SW 1271 (cell line): ENCODE measurements around the gene IBA57.

ENCODE experiments used
- DNase-seq, 2 experiments: peaks; one replicate each; lab custom pipeline; 2025; lab: John Stamatoyannopoulos, UW

The IBA57 gene

DNA sequence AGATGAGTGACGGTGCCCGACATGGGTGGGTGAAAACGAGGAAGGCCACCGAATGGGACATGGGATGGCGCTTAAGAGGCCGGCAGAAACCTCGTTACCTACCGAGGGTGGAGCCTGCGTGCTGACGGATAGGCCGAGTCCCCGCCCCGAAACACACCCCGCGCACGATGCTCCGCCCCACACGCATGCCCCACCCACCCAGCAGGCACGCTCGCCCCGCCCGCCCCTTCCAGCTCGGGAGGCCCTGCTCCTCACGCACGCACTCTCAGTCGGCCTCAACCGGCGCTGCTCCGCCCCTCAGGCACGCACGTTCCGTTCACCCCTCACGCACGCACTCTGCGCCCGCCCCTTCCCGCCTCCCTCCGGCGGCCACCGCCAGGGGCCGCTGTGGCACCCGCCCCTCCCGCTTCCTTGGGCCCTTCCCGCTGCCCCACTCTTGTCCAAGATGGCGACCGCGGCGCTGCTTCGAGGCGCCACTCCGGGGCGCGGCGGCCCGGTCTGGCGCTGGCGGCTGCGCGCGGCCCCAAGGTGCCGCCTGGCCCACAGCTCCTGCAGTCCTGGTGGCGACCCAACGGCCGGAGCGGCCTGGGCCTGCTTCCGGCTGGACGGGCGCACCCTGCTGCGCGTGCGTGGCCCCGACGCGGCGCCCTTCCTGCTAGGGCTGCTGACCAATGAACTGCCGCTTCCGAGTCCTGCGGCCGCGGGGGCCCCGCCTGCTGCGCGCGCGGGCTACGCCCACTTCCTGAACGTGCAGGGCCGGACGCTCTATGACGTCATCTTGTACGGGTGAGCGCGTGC, at the start of gene IBA57:
TSS of gene IBA57 (plus strand) at position 433 of the 798 bp plus-strand sequence. CDS start at position 446, 13 bp downstream.
- DNase-seq: peak; percentile 85 to 90

DNA sequence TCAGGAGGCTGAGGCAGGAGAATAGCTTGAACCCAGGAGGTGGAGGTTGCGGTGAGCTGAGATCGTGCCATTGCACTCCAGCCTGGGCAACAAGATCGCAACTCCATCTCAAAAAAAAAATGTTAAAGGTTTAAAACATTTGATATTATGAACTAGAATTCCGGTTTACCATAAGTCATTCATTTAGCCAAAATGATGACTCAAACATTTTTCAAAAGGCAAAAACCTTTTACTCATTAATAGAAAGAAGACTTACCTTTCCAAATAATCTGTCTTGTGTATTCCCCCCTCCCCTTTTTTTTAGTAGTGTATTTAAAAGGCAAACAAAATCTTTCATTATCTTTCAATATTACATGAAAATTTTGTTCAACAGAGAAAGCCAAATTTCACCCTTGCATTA, 48.3 kb upstream of the IBA57 start:
- no peak for DNase-seq

DNA sequence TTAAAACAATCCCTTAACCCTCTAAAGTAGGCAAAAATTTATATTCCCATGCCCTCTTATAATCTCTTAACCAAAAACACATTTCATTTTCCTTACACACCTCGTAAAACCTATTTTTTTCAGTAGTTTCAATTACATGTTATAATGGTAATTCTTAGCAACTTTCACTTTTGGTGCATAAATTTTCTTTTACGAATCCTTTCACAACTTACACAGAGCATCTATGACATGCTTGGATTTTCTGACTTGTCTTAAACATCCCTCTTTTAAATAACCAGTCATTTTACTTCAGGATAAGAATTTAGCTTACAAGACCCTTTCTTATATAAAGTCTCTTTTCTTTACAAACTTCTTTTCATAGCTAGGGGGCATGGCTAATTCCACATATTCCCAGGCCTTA, 47.6 kb upstream of the IBA57 start:
- no peak for DNase-seq

DNA sequence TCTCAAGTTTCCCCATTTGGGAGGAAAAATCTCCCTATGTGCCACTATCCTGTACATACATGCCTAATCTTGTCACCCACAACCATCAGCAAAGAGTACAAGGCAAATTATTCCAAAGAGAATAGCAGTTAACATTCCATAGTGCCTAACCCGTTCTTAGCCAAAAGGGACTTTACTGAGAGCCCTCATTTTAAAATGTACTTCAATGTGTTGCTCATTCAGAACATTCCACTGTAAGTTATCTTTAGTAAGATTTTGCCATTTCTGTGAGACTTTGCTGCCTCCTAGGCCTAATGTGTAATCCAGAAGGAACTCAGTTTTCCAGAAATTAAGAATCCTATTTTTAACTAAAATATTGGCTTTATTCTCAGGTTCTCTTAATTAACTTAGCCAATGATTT, 45.3 kb upstream of the IBA57 start:
- DNase-seq: no peak

DNA sequence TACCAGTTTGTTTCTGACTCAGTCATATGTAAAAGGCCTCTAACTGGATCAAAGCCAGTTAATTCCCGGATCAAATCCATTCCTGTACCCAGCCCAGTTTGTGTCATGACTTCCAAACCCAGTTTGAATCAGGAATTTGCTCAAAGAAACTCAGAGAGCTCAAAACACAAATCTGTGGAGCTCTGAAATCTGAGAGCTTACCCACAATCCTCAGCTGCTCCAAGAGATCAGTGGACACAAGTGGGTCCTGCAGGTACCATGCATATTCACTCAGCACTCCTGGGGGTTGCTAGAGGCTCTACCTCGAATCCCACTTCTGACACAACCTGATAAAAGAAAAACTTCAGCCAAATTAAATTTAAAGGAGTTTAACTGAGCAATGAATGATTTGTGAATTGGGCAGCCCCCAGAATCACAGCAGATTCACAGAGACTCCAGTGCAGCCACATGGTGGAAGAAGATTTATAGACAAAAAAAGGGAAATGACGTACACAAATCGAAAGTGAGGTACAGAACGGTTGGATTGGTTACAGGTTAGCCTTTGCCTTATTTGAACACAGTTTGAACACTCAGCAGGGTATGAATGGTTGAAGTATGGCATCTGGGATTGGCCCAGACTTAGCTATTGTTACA, 44.6 kb upstream of the IBA57 start:
- no peak for DNase-seq

DNA sequence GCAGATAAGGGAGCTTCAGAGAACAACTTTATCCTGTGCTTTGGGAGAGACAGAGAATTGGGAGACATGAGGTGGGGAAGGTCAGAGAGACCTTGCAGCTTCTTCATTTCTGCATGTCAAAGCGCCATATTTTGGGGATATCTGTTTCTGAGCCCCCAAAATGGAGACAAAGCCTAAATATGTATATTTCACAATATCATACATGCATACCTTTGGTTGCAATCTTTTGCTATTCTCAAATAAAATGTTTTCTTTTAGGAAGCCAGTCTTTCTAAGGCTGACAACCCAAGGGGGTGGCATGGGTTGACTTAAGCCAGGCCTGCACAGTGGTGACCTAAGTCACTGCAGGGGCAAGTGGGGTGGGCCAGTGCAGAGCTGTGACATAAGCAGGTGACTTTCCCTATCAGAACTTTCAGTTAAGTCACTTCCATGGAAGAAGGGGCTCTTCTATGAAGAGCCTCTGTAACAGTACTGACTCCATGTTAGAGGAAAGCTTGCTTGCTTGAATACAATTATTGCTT, 42.6 kb upstream of the IBA57 start:
- no peak for DNase-seq

DNA sequence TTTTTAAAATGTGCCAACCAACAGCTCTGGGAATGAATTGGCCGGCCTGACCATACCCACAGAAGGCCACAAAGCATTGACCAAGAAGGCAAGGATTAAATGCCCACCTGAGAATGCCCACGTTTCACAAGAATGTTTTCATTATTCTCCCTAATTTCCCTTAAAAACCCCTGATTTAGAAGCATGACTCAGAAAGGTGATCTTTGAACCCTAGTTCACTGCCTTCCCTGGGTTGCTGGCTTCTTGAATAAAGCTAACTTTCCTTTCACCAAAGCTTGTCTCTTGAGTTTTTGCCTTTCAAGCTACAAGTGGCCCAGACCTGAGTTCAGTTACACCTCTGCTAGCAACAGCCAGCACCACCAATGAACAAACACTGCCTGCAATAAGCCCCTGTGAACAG, 42.1 kb upstream of the IBA57 start:
- no peak for DNase-seq

DNA sequence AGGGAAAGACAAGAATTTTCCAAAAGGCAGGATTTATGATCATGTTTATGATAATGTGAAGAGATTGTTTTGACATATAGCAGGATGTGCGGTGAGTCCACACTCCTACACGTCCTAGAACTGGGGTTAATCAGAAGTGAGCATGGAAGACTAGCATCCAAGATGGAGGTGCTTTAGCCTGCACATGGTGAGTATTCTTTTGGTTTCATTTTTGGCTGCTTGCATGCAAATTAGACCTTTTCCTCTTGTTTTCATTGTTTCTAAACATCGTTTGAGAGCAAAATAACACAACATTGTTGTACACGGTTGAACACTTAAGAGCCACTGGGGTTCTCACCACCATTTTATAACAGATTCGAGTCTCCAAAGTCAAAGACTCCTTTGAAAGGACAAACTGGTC, 40.4 kb upstream of the IBA57 start:
- DNase-seq: no peak

DNA sequence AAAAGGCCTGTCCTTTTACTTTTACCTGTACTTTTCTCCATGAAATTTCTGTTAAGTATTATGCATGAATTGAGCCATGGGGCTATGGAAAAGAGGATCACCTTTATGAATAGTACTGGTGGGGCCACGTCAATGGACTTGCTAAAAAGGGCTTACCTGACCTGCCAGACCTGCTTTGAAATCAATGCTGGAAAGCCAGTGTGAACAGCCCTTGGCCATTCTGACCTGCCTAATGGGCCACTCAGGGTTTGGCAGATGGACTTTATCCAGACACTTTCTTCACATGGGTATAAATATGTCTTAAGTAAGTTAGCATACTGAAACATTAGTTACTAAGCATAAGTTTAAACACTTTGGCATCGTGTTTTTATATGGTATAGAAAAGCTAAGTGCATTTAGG, 33.8 kb upstream of the IBA57 start:
- DNase-seq: no peak

DNA sequence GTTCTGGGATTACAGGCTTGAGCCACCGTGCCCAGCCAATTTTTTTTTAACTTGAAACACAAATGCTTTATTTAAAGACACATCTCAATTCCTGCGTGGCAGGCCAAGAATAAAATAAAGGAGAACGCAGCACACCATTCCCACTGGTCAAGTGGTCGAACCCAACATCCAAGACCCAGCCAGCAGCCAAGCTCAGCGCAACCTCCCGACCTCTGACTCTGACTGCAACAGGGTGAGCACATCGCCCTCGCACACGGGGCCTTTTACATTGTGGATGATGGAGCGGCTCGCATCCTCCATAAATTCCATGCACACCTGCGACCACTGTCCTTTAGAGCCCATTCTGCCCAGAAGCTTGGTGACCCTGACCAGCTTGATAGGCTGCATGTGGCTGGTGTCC, 31.0 kb upstream of the IBA57 start:
- DNase-seq: no peak

DNA sequence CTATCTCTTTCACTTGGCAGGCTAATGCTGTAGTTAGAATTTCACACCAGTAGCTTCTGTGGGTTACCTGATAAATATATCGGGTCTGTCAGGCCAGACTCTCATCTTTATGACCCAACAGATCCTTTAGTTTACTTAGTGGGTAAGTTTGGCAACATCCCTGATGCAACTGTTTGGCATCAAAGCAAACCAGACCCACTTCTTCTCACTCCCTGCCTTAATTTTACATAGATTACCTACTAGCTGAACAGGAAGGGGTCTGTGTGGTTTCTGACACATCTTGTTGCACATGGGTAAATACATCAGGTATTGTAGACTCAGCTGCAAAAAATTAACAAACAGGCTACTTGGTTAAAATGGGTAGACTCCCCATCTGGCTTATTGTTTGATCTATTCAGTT, 28.7 kb upstream of the IBA57 start:
- DNase-seq: no peak

DNA sequence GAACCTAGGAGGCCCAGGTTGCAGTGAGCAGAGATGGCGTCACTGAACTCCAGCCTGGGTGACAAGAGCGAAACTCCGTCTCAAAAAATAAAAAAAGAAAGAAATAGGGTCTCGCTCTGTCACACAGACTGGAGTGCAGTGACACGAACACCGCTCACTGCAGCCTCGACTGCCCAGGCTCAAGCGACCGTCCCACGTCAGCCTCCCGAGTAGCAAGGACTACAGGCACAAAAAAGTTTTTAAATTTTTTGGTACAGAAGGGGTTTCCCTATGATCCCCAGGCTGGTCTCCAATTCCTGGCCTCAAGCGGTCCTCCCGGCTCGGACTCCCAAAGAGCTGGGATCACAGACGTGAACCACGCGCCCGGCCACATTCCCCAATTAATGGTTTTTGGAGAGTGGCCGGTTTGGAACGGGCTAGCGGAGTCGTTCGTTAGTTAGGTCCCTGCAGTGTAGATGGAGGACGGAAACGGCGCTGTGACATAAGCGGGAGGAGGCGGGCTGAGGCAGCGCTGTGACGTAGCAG, 26.1 kb upstream of the IBA57 start:
- no peak for DNase-seq

DNA sequence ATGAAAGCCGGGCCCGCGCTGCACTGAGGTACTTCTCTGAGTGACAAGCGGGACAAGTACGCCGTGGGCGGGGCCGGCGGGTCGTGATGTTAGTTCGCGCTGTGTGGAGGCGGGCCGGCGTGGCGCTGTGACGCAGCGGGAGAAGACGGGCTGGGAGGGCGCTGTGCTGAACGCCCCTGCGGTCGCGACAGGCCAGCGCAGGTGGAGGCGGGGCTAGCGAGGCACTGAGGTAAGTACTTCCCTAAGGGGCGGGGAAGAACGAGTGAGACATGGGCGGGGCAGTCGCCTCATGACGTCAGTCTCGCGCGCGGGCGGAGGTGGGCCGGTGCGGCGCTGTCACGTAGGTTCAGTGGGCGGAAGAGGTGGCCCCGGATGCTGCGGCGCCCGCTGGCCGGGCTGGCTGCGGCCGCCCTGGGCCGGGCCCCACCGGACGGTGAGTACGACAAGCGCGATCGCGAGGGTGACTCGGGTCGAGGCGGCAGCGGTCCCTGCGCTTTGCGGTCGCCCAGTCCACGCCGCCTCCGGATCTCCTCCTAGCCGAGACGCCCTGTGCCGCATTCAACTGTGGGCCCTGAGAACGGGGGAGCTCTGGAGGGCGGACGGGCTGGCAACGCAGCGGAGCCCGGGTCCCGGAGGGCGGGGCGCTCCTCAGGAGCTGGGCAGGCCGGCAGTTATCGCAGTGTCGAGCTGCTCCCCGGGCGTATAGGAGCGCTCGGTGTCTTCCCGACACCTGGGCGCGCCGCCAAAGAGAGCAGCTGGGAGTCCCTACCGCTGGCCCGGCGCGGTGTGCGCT, 25.5 kb upstream of the IBA57 start, which contains the start of gene GUK1:
TSS of gene GUK1 (plus strand) at position 349 of the 793 bp plus-strand sequence. CDS start at position 373, 24 bp downstream.
- peak; percentile 90 to 96 for DNase-seq

DNA sequence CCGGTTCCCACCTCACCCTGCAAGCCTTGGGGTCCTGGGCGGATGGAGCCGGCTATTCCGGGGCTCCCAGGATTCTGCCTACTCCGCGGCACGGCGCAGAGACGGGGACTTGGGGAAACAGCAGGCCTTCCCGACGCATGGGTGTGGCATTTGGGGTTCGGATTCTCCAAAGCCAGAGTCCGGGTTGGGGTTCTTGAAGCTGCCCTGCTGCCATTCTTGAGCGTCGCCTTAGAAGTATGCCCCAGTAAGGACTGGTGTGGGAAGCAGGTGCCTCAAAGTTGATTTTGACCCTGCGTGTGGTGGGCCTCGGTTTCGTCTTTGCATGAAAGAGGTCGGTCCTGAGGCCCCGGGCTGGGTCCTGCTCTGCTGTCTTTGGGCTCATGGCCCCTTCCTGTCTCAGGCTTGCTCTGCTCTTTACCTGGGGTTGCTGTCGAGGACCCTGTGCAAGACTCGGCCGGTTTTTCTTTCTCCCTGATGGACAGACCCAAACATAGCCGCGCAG, 24.8 kb upstream of the IBA57 start:
- no peak for DNase-seq

DNA sequence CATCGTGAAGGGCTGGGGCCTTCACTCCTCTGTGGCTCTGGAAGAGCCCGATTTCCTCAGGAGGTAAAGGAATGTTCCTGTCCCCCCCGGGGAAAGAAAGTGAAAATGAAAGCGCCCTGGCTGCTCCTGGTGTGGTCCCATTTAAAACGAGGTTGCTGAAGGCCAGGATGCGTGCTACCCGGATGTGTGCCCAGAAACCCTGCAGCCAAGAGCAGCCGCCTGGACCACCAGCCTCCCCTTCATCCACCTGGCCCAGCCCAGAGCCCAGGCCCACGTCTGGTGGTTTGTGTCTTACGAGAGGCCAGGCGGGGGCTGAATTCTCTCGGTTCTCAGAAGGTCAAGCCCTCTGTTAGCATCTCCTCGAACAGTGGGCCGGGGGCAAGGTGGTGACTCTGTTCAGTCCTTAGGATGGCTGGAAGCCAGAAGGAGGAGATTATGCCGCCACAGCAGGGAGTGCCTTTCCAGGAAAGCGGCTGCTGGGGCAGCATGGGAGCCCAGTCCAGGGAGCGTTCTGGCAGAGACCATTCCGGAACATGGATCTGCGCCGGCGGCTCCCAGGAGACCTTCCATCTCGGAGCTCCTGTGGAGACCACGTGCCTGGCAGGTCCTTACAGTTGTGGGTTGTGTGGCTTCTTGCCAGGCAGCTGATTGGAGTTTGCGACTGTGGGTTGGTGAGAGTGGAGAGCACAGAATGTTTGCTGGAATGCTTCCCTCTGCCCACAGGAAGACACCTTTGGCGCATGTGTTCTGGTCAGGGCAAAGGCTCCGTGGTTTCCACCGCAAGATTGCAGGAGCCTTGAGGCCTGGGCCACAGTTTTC, 24.2 kb upstream of the IBA57 start:
- DNase-seq: no peak

DNA sequence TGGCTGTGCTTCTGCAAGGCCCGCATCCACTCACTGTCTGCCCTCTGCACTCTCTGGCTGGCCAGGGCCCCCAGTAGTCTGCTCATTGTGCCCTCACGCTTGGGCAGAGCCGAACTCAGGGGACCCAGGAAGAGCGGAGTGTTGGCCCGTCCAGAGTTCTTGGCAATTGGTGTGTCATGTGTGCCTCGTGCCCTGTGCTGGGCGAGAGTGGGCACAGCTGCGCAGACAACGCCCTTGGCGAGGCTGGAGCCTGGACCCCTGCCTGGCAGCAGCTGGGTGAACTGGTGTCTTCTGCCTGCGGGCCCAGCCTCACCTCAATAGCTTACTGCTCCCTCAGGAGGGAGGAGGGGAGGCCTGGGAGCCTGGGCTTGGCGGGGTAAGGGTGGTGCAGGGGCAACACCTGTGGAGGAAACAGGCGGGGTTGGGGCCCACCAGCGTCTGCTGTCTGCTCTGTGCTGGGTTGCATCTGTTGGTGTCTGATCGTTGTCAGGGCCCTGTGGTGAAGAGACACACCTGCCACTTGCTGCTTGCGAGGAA, 23.4 kb upstream of the IBA57 start:
- DNase-seq: no peak

DNA sequence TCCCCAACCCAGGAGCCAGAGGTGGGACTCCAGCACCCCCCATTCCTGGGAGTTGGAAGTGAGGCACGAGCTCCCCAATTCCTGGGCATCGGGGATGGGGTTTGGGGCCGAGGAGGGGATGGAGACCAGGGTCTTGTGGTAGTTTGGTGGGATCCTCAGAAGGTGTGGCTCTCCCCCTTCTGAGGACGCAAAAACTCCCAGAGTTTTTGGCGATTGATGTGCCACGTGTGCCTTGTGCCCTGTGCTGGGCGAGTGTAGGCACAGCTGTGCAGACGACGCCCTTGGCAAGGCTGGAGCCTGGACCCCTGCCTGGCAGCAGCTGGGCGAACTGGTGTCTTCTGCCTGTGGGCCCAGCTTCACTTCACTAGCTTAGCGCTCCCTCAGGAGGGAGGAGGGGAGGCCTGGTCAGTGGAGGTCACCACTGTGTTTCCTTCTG, 22.9 kb upstream of the IBA57 start:
- DNase-seq: no peak

DNA sequence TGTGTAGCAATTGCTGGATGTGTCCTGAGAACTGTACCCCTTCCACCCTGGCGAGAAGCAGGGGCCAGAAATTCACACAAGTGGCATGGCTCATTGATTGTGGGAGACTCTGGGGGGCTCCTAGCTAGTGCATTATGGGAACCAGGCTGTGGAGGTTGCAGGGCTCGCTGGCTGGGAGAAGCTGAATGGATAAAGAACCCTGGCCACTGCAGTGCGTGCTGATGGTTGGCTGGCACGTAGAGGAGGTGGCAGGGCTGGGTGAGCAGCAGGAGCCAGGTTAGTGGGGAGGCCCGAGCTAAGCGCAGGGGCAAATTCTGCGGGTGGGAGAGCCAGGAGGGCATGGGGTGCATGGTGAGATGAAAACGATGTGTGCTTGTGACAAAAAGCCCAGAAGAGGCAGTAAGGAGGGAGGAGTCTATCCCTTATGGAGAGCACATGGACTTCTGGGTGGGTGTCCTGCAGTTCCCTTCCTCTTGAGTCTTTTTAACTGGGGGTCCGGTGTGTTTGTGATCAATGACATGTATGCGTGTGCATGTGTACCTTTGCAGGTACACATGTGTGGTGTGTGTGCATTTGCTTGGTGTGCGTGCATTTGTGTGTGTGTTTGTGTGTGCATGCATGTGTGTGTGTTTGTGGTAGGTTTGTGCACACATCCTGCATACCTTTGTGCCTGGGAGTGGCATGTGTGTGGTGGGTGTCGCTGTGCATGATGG, 22.0 kb upstream of the IBA57 start:
- no peak for DNase-seq

DNA sequence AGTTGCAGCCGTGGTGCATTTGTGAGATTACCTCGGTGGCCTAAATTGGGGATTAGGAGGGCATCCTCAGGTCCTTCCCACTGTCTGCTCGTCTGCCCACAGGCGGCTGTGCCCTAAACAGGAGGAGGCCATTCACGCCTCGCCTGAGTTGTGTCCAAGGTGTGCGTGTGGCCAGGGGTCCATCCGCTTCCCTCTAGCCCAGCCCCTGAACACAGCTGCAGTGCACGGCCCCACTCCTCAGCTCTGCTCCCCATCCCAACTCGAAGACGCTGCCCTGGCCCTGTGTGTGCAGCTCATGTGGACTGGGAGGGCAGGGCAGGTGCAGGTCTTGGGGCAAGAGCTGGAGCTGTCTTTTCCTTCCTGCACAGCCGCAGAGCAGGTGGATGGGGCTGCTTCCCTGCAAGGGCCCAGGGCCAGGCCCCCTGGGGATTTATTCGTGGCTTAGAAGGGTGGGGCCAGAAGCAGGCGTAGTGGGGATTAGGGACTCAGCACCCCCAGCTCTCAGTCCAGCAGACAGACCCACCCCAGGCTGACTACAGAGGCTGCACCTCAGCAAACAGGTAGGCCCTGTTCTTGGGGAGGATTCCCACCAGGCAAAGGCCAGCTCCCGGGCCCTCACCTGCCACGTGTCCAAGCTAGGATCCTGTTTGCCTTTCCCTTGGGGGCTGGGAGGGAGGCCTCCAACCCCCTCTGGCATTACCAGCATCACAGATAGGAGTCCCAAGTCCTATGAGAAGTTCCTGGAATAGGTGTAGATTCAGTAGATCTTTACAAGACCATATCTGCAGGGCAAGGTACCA, 21.2 kb upstream of the IBA57 start:
- no peak for DNase-seq
